Thyroid gland (tissue), 4 donors: Measurements from ENCODE around the gene DENND1B. TPM values are rescaled to one million over a fixed set of nuclear protein-coding genes. Genes with fewer than 3 reads are reported as not detected.

Source experiments
- DNase-seq, 2 donors: peaks; one replicate each; pipeline ENCODE4 v3.0.0-alpha.2; 2019
- H3K27ac ChIP-seq, 3 donors: fragments of 200-600 bp; sonication (generic); 1 replicate in 2 of 3; 2 replicates in 1 of 3; pipeline ENCODE4 v1.5.1; 2016 to 2019; ENCODE audit warnings: mild to moderate bottlenecking in 1 of 3, moderate library complexity in 1 of 3
- H3K27me3 ChIP-seq: fragments of 200-600 bp; sonication (generic); one replicate; pipeline ENCODE4 v1.5.1; 2019
- H3K36me3 ChIP-seq, 2 donors: fragments of 200-600 bp; sonication (generic); one replicate each; pipeline ENCODE4 v1.5.1; 2016 to 2019
- H3K4me1 ChIP-seq, 2 donors: fragments of 200-600 bp; sonication (generic); one replicate each; pipeline ENCODE4 v1.5.1; 2017 to 2019
- H3K4me3 ChIP-seq, 3 donors: fragments of 200-600 bp; sonication (generic); replicated peaks in 1 of 3; 1 replicate in 2 of 3; 2 replicates in 1 of 3; pipeline ENCODE4 v1.5.1; 2016; ENCODE audit warnings: mild to moderate bottlenecking in 1 of 3
- H3K9me3 ChIP-seq: fragments of 200-600 bp; sonication (generic); one replicate; pipeline ENCODE4 v1.5.1; 2017
- POLR2A ChIP-seq, 2 donors: fragments of 450-650 bp; IDR thresholded peaks; one replicate each; pipeline ENCODE4 v1.6.1; 2017; ENCODE audit warnings: antibody characterized with exemption in 2 of 2, mild to moderate bottlenecking in 2 of 2, moderate library complexity in 1 of 2
- WGBS, 2 donors: methylation state at CpG; one replicate each; pipeline ENCODE4 v1.1.5; 2017; 5-methylcytosine and 5-hydroxymethylcytosine counted together
- intact Hi-C: fragments of 100-400 bp; cut with DNase I; formaldehyde crosslinking; loops from one replicate; pipeline ENCODE4 v1.15.1; 2023
- total RNA-seq, 4 donors: library from RNA; depleted of rRNA; stranded (reverse); fragments of >200 nt; gene quantifications; one replicate each; pipeline ENCODE4 v1.2.3, GENCODE V29; 2016
- TF ChIP-seq, protein P1 (sequence below), 6 experiments: fragments of 200-600 bp in 3 of 6; fragments of 450-650 bp in 3 of 6; sonication (generic) in 3 of 6; IDR thresholded peaks; one replicate each; pipeline ENCODE4 v1.5.1; 2016 to 2019; ENCODE audit warnings: antibody characterized with exemption in 6 of 6, mild to moderate bottlenecking in 2 of 6, inconsistent platforms in 1 of 6, moderate library complexity in 1 of 6

Gene DENND1B
- total RNA-seq, 4 donors from 2014 or later, result 17.5 to 32.3 (median 27.8) TPM

GRCh38 chr1:197745911-197746310, 29.4 kb downstream of the DENND1B start:
- Histone ChIP-seq H3K9me3 (no peaks in the 10 kb centered on the region), H3K4me3 (no peak overlapping the region), H3K27ac (no peak overlapping the region), H3K36me3 (no peaks in the 10 kb centered on the region), H3K27me3 (no peaks in the 10 kb centered on the region), H3K4me1 (no peaks in the 10 kb centered on the region)
- no peak for DNase-seq
- TF ChIP-seq, protein P1, sequence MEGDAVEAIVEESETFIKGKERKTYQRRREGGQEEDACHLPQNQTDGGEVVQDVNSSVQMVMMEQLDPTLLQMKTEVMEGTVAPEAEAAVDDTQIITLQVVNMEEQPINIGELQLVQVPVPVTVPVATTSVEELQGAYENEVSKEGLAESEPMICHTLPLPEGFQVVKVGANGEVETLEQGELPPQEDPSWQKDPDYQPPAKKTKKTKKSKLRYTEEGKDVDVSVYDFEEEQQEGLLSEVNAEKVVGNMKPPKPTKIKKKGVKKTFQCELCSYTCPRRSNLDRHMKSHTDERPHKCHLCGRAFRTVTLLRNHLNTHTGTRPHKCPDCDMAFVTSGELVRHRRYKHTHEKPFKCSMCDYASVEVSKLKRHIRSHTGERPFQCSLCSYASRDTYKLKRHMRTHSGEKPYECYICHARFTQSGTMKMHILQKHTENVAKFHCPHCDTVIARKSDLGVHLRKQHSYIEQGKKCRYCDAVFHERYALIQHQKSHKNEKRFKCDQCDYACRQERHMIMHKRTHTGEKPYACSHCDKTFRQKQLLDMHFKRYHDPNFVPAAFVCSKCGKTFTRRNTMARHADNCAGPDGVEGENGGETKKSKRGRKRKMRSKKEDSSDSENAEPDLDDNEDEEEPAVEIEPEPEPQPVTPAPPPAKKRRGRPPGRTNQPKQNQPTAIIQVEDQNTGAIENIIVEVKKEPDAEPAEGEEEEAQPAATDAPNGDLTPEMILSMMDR (IDR thresholded peaks at IDR 0.05), result no peak
- TF ChIP-seq POLR2A (IDR thresholded peaks at IDR 0.05), result no peak
- intact Hi-C loops, result no loop called here
- WGBS, 2 donors, result 92% methylated on average over 4 of the region's 4 CpGs

DNA sequence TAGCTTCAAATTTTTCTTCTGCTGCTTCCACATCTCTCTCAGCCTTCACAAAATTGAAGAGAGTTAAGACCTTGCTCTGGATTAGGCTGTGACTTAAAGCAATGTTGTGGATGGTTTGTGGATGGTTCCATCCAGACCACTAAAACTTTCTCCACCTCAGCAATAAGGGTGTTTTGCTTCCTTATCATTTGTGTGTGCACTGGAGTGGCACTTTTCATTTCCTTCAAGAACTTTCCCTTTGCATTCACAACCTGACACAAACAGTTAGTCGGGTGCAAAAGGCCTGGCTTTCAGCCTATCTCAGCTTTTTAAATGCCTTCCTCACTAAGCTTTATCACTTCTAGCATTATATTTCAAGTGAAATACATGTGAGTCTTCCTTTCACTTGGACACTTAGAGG, 30.3 kb downstream of the DENND1B start:
- 73 to 83% methylated on average over 1 of the region's 1 CpG for WGBS, 2 donors

DNA sequence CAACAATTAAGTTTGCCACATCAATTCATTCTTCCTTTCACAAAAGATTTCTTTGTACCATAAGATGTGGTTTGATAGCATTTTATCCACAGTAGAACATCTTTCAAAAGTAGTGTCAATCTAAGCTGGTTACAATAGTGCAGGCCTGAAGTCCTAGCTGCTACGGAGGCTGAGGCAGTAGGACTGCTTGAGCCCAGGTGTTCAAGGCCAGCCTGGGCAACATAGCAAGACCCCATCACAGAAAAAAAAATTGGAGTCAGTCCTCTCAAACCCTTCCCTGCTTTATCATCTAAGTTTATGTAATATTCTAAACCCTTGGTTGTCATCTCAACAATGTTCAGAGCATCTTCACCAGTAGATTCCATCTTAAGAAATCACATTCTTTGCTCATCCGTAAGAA, 31.7 kb downstream of the DENND1B start:
- Histone ChIP-seq H3K4me3 (no peak overlapping the region), H3K9me3 (no peaks in the 10 kb centered on the region), H3K27me3 (no peaks in the 10 kb centered on the region), H3K36me3 (no peaks in the 10 kb centered on the region), H3K27ac (no peak overlapping the region), H3K4me1 (peaks cover 0 to under 1% of the 10 kb centered on the region in 2 donors)
- intact Hi-C loops, result no loop called here
- no peak for DNase-seq
- 95 to 96% methylated on average over 2 of the region's 2 CpGs for WGBS, 2 donors
- TF ChIP-seq, protein P1 (IDR thresholded peaks at IDR 0.05), result no peak
- TF ChIP-seq POLR2A (IDR thresholded peaks at IDR 0.05), result no peak

More for the DNA sequence above, 30.3 kb downstream of the DENND1B start:
- intact Hi-C loops, result no loop called here
- no peaks in the 10 kb centered on the region for H3K4me1 ChIP-seq
- H3K36me3 ChIP-seq, result no peaks in the 10 kb centered on the region
- no peak overlapping the region for H3K27ac ChIP-seq
- no peak overlapping the region for H3K4me3 ChIP-seq
- DNase-seq, result no peak
- H3K9me3 ChIP-seq, result no peaks in the 10 kb centered on the region
- TF ChIP-seq POLR2A (IDR thresholded peaks at IDR 0.05), result no peak
- TF ChIP-seq, protein P1 (IDR thresholded peaks at IDR 0.05), result no peak
- no peaks in the 10 kb centered on the region for H3K27me3 ChIP-seq

DNA sequence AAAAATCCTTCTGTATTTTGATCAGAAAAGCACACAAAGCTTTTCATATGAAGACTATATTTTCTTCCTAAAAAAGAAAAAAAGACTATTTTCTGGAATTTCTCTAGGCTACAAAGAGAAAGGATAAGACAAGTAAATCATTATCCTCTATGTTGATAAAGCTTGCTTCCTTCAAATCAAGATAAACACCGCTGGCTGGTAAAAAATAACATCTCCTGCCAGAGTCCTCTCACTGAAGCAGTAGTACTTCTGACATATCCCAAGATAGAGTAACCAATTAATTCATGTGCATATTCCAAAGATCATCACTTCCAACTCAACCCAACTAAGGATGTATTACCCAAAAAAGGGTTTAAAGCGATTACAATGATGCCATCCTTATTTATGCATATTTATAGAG, 34.3 kb downstream of the DENND1B start:
- DNase-seq, result no peak
- Histone ChIP-seq H3K36me3 (no peaks in the 10 kb centered on the region), H3K27ac (no peak overlapping the region), H3K9me3 (no peaks in the 10 kb centered on the region), H3K4me1 (peaks cover 7 to 9% of the 10 kb centered on the region in 2 donors), H3K4me3 (no peak overlapping the region), H3K27me3 (no peaks in the 10 kb centered on the region)
- TF ChIP-seq, protein P1 (IDR thresholded peaks at IDR 0.05), result no peak
- TF ChIP-seq POLR2A (IDR thresholded peaks at IDR 0.05), result no peak
- intact Hi-C loops, result no loop called here
- WGBS, 2 donors, result 77 to 79% methylated on average over 2 of the region's 2 CpGs

DNA sequence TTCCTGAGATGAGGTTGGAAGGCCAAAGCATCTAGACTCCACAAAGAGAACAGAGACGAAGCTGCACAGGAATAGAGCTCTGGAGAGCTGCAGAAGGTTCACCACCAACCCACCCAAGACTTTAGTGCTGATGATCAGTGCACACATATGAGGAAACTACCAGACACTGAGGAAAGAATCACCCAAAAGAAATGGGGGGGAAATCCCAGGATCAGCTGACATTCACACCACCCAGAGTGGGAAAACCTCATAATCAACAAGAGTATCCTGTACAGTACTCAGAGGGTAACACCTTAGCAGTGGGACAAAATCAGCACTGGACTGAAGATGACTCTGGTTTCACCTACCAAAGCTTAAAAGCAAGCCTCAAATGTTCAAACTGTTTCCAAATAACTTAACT, 36.4 kb downstream of the DENND1B start:
- Histone ChIP-seq H3K4me1 (peaks cover 7 to 9% of the 10 kb centered on the region in 2 donors), H3K36me3 (no peaks in the 10 kb centered on the region), H3K9me3 (no peaks in the 10 kb centered on the region), H3K27ac (no peak overlapping the region), H3K4me3 (no peak overlapping the region), H3K27me3 (no peaks in the 10 kb centered on the region)
- TF ChIP-seq, protein P1 (IDR thresholded peaks at IDR 0.05), result no peak
- TF ChIP-seq POLR2A (IDR thresholded peaks at IDR 0.05), result no peak
- intact Hi-C loops, result no loop called here
- WGBS, 2 donors, result 0 to 100% methylated on average over 1 of the region's 1 CpG
- no peak for DNase-seq
